Smooth muscle cell of the brain vasculature (primary cell): ENCODE results near the gene NACAD.

Experiments
- DNase-seq: peaks from one replicate; pipeline ENCODE4 v3.0.0-alpha.2; 2012; ENCODE audit warnings: low read depth, low spot score

The NACAD gene

DNA sequence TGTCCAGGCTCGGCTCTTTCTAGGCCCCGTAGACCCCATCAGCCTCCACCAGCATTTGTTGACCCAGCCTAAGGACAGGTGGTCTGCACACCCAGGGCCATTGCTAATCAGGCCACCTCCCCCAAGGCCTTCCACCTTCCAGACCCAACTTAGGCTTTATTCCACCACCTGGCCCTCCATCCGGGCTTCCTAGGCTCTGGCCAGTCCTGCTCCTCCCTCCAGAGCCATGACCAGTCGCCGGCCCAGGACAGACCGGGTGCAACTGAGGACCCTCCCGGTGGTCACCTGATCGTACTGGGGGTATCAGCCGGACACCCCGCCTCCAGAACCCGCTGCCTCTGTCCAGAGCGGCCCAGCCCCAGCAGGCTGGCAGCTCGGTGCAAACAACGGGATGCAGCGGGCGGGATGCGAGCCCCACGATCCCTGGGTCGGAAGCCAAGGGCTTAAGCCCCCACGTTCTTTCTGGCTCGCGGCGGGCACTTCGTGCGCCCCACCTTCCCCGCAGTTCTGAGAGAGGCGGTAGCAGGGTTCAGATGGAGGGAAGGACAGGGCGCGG is 545 bp downstream of the NACAD start:
- no peak for DNase-seq

DNA sequence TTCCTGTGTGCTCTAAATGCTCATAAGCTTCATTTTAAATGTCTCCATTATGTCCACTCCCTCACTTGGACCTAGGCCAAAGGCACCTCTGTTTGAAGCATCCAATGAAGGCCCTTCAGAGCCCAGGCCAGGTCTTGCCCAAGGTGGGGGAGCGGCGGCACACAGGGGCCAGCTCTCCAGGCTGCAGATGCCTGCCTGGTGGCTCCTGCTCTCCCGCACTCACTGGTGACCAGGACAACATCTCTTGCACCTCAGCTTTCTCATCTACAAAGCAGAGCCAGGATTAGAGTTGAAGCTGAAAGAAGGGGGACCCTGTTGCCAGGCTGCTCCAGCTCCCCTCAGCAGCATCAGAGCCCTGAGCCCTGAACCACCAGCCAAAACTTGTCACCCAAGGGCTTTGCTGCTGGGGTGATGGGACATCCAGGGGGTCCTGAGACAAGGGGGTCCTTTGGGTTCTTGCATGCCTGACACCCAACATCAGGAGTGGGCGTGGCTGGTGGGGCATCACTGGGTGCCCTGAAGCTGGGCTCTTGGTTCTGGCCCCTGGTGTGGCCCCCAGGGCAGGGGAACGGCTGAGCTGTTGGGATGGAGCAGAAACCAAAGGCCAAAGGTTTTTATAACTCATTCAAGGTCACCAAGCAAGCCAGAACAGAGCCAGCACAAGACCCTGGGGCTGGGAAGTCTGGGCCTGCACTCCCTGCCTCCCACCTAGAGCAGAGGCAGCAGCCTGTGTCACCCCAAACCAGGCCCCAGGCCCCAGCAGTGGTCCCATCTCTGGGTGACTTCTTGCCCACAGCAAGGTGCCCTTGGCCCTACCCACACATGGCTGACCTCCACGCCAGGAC is 1.2 kb downstream of the NACAD start:
- DNase-seq = no peak

DNA sequence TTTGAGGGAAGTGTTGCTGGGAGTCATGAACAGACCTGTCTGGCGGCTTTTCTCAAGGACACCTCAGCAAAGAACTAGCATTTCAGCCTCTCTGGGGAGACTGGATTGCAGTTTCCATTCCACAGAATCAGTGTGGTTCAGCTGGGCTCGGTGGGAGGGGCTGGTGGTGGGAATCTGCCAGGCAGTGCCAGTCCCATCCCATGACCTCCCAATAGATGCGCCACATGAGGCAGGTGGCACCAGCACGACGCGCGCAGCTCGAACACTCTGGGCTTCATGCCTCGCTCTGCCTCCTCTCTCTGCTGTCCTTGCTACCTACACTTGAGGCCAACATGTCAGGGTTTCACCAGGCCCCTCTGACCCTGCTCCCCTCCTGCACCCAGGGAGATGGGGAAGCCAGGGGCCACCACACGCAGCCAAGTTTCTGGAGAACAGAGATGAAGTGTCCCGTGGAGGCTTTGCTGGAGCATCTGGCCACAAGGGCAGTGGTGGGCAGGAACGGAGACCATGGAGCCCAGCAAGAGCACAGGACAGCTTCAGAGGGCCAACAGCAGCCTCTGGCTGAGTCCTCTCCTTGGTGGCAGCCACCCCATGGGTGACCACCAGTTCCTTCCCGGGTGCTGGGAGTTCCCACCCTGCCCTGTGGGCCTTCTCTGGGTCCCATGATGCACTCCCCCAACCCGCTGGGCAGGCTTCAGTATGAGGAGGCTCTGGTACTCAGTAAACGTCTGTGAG is 2.3 kb downstream of the NACAD start:
- DNase-seq = no peak

DNA sequence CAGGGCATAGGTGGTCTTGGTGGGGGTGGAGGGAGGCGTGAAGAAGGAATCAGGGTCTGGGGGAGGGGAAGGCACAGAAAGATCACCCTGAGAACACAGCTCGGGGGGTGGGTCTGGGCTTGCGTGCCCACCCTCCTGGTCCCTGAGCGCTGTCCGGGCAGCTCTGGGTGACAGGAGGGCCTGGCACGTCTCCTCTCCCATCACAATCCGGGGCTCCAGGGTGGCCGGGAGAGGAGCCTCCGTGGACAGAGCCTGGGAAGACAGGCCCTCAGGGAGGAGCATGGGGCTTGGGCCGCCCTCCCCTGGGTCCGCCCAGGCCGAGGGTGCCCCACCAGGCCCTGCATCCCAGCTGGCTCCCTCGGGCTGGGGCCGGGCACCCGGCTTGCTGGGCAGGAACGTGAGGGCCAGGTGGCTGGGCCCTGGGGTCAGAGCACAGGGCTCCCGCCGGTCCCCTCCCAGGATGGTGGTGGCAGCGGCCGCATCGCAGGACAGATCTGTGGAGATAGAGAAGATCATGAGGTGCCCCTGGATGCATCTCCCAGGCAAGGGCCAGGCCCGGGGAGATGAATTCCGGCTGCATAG is 3.1 kb downstream of the NACAD start:
- no peak for DNase-seq

DNA sequence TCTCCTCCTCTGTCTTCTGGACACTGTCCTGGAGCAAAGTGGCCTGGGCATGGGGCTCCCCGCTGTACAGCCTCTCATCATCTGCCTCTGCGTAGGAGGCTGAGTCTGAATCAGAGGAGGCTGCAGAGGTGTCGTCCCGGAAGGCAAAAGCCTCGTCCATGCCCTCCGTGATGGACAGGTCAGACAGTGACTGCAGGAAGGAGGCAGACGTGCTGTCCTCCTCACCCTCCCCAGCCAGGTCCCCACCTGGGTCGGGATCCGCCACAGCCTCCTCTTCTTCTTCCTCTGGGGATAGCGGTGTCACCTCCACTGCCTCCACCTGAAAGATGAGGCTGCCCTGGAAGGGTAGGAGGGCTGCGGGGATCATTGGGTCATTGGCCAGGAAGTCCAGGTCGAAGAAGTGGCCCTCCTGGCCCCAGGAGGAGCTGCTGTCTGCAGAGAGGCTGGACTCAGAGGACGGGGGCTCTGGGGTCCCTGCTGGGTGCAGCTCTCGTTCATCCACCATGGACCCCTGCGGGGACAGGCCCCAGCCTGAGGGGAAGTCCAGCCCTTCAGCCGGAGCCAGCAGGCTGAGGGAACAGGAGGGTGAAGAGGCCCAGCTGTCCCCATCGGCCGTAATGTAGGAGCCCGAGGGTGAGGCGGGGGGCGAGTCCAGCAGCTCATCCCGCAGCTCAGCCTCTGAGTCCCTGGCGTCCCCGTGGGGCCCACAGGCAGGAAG is 3.7 kb downstream of the NACAD start:
- no peak for DNase-seq

DNA sequence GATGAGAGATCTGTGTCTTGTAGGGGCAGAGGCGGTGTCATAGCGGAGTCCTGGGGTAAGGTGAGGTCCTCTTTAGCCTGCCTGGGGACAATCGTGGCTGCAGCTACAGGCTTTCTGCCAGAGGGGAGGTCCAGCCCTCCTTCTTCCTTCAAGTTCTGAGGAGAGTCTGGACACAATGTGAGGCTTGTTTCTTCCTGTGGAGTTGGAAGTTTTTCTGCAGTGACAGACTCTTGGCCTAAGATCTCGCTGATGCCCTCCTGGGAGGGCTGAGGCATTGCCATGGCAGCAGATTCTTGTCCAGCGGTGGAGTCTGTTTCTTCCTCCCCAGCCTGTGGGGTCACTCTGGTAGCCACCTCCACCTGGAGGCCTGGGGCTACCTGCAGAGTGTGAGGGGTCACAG is 4.4 kb downstream of the NACAD start:
- DNase-seq = no peak

DNA sequence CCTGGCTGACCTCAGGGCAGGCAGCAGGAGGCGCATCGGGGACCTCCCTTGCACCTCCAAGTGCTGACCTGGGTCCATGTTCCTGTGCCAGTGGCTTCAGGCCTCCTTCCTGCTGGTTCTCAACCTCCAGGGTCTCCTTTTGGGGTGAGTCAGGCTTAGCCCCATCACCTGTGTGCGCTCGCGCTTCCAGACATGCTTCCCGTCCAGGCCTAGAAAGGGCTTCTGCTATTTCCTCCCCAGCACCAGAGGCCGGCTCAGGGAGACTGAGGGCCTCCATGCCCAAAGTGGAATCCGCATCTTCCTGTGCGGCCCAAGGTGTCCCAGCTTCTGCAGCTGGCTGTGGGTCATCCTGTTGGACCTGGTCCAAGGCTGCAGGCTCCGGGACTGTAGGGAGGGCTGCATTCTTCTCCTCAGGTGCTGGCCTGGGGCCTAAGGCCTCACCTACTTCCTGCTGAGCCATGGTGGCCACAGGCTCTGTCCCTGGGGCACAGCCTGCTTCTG is 5.9 kb downstream of the NACAD start:
- DNase-seq = no peak

DNA sequence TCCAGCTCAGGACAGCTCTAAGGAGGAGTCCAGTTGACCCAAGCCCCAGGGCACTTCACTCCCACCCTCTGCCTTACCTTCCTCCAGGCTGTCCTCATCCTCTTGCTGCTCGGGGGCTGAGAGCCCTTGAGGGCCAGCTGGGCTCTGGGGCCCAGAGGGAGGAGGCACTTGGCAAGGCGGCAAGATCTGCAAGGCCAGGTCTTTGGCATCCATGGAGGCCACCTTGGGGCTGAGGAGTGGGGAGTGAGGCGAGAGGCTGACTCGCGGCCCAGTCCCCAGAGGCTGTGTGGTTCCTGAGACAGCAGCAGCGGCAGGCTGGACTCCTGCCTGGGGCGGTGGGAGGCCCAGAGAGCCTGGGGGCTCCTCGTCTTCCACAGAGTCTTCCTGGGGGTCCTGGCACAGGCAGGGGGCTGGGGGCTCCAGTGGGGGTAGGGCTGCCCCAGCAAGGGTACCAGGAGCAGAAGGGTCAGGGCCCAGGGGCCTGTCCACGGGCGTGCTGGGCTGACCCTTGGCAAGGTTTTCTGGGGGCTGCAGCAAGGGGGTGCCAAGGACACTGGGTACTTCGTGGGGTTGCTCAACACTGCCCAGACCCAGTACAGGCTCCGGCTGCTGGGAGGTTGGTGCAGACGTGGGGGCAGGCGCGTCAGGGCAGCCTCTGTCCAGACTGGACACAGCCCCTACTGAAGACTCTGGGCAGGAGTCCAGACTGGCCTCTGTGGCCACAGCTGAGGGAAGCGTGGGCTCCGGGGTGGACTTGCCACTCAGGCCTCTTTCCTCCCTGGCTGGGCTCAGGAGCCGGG is 6.5 kb downstream of the NACAD start:
- no peak for DNase-seq

DNA sequence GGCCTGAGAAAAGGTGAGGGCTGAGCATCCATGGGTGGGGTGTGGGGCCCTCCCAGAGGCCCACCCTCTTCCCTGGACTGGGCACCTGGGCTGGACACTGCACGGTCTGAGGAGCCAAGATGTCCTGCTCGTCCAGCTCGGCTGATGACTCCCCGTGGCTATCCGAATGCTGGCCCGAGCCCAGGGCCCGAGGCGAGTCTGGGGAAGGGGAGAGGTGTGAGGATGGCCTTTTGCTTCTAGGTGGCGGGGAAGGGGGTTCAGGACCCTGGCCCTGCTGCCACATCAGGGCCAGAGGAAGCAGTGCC is 7.1 kb downstream of the NACAD start:
- DNase-seq = no peak

DNA sequence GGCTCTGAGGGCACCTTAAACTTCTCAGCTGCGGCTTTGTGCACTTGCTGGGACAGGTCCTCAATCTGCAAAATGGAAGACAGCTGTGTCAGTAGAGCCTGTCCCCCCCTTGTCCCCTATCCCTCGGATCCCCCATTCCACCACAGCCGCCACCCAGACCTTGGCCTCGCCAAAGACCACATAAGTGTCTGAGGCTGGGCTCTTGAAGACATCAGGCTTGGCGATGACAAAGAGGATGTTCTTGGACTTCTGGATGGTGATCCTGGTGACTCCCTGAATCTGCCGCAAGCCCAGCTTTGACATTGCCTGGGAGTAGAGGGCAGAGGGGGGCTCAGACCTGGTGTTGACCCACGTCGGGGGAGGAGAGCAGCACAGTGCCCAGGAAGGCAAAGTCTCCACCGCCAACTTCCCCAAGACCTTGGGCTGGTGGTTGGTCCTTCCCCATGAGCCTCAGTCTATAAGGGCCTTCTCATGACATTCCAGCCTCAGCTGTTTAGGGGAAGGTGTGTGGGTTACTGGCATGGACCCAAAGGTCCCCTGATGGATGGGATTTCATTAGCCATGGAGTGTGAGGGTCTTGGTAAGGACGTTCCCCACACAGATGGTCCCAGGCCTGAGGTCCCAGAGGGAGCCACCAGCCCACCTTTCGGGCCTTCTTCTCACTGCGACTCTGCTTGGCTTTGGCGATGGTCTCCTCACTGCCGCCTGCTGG is 7.7 kb downstream of the NACAD start:
- no peak for DNase-seq

DNA sequence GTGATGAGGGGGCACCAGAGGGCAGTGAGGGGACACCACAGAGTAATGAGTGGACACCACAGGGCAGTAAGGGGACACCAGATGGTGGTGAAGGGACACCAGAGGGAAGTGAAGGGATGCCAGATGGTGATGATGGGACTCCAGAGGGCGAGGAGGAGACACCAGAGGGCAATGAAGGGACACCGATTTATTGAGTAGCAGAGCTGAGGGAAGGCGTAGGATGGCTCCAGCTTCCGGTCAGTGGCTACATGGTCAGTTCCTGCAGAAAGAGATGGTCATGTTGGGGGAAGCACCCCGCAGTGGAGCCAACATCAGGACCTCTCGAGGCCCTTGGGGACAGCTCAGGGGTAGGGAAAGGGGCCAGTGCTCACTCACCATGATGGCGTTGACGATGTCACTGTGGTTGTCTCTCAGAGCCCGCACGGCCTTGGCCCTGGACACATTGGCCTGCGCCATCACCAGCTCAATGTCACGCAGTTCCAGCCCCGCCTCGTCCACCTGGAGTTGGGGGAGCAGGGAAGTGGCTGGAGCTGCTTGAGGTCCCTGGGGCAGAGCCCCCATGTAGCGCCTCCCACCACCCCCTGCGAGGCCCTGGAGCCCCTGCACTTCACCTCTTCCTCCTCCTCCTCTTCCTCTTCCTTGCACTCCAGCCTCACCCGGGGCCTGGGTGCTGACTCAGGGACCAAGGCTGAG is 8.4 kb downstream of the NACAD start:
- DNase-seq = no peak

DNA sequence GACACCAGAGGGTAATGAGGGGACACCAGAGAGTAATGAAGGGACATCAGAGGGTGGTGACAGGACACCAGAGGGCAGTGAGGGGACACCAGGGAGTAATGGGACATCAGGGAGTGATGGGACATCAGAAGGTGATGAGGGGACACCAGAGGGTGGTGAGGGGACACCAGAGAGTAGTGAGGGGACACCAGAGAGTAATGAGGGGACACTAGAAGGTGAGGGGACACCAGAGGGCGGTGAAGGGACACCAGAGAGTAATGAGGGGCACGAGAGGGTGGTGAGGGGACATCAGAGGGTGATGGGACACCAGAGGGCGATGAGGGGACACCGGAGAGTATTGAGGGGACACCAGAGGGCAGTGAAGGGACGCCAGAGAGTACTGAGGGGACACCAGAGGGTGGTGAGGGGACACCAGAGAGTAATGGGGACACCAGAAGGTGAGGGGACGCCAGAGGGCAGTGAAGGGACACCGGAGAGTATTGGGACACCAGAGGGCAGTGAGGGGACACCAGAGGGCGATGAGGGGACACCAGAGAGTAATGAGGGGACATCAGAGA is 10.6 kb downstream of the NACAD start:
- no peak for DNase-seq

DNA sequence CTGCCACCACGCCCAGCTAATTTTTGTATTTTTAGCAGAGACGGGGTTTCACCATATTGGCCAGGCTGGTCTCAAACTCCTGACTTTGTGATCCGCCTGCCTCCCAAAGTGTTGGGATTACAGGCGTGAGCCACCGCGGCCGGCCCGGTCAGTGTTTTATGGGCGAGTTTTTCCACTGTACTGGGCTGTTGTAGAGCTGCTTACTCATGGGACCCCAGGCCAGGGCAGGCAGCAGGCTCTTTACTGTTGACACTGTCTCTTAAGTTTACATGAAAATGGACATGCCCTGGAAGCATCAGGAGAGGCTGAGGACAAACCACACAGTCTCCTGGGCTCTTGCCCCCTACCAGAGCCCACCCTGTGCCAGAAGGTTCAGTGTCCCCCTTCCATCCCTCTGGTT is 11.2 kb downstream of the NACAD start:
- DNase-seq = no peak

DNA sequence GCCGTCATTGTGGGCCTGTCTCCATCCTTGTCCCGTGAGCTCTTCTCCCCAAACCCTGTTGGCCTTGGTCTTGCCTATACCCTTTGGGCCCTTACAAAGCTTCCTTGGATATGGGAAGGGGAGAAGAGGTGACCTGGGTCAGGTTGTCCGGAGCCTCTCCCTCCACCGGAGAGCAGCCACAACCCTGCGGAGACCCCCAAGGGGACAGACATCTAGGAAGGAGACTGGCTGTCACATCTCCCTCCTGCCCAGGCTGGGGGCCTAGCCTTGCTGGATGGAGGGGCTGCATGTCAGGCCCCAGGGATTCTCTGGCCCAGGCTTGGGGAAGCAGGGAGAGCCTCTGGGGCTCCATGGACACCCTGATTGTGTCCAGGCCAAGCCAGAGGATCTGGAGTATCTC is 11.8 kb downstream of the NACAD start:
- DNase-seq = no peak

DNA sequence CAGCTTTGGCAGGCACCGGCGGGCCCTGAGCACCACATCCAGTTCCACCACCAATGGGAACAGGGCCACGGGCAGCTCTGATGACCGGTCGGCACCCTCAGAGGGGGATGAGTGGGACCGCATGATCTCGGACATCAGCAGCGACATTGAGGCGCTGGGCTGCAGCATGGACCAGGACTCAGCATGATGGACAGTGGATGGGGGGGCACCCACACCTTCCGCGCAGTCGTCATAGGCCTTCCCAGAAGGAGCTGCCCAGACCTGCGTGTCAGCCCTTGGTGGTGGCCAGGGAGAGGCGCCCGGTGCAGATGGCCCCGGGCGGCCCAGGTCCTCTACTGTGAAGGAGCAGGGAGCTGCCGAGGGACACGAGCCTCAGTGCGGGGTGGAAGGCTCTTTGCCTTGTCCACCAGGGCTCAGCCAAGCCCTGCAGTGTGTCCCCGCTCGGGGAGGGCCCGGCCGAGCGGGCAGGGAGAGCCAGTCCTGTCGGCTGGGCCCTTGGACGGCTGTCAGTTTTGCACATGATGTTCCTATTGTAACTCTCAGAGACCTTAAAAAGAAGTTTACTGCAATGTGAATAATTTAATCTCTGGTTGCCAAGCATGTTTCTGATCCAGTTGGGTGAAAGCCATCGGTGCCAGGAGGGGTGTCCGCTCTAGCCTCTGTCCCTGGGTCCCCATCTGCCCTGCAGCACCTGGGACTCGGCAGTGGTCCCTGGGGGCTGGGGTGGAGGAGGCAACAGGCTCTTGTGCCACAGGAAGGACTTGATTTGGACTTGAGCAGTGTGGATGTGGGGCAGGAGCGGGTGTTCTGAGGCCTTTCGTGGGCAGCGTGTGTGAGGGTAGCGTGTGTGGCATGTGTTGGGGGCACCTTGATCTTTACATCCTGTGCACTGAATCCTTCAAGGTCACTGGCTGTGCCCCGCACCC is 12.6 kb downstream of the NACAD start:
- no peak for DNase-seq

DNA sequence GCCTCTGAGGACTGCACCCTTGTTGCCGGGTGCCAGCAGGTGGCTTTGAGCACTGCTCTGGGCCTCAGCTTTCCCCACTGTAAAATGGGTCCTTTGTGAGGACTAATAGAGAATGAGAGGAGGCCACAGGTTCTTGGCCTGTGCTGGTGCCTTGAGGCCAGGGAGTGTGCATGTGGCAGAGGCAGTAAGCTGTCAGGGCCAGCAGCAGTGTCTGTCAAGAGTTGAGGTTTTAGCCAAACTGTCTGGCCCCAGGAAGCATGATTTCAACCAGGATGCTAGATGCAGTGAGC is 13.5 kb downstream of the NACAD start:
- DNase-seq = no peak

DNA sequence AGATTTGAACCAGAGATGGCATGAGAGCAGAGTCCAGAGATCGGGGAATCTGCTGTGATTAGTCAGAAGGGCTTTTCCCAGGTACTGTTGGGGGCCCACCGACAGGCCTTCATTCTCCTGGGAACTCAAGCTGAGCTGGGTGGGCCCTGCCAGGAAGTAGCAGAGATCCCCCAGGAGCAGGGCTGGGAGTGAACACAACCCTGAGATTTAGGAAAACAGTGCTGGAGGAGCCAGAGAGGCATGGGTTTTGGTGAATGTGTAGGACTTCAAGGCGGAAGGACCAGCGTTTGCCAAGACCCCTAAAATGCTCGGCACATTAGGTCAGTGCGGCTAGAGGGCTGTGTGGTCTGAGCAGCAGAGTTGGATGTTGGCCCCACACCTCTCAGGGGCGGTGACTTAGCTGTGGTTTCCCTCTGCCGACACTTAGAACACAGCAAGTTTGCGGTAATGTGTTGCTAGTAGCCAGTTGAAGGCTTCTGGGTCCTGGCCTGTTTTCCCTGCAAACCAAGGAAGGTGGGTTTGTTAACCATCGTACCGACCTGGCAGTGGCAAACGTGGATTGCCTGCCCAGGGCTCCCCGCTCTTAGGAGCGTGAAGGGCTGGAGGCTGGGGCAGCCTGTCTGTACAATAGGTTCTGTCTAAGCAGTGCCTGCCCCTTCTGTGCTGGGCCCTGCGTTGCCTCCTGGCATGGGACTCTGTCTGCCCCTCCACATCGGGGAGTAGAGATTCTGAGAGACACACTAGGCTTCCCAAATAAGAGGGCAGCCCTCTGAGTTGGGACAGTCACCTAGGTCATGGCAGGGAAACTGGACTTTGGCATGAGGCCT is 14.0 kb downstream of the NACAD start:
- DNase-seq = no peak
